ENCODE measurements around the gene NAIP.
"Not testable (repeated sequence)": the region's sequence is repeated elsewhere in the genome, so short reads cannot be mapped to it uniquely, and the experiment has no call there.

NAIP gene

DNA sequence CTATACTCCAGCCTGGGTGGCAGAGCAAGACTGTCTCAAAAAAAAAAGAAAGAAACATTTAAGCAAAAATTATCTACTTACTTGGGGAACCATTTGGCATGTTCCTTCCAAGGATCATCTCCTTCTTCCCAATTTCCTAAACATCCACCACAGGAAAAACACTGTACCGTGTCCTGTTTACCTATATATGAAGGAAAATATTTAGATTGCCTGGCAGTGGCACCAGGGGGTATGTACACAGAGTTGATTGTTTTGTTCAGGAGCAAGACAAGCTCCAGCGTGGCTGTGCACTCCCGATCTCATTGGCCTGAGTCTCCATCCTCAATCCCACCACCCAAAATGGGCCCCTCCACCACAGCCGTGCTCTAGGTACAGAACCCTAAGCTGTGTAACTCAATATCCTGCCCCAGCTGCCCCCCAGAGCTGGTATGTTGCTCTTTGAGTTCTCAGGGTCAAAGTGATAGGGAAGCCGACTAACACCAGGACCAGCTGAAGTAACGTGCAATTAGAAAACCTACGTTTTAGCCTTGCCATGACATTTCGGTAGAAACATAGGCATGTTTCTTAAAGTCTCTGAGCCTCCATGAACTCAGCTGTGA is 13.8 kb downstream of the NAIP start:
- TF ChIP-seq, protein P1, sequence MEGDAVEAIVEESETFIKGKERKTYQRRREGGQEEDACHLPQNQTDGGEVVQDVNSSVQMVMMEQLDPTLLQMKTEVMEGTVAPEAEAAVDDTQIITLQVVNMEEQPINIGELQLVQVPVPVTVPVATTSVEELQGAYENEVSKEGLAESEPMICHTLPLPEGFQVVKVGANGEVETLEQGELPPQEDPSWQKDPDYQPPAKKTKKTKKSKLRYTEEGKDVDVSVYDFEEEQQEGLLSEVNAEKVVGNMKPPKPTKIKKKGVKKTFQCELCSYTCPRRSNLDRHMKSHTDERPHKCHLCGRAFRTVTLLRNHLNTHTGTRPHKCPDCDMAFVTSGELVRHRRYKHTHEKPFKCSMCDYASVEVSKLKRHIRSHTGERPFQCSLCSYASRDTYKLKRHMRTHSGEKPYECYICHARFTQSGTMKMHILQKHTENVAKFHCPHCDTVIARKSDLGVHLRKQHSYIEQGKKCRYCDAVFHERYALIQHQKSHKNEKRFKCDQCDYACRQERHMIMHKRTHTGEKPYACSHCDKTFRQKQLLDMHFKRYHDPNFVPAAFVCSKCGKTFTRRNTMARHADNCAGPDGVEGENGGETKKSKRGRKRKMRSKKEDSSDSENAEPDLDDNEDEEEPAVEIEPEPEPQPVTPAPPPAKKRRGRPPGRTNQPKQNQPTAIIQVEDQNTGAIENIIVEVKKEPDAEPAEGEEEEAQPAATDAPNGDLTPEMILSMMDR (IDR thresholded peaks at IDR 0.05) = no peak
- TF ChIP-seq ZFX (IDR thresholded peaks at IDR 0.05; ENCODE audit: borderline replicate concordance) = no peak
- no peak overlapping the region for H3K27ac ChIP-seq

DNA sequence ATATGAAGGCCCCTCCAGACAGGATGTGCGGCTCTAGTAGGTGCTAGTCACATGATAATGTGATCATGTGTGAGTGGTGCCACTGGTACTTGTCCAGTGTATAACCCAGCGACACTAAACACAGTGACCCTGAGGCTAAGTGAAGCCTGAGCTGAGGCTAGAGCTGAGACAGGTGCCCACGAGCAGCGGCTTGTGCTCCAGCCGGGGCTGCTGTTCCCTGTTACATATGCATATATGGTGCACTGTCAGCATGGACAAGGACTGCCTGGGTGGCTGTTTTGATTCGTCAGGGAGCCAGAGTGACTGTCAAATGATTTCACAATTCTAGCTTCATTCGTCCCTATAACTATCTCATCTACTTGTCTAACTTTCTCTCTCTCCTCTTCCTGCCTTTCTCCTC is 18.2 kb downstream of the NAIP start:
- H3K27ac ChIP-seq = not testable (repeated sequence)

DNA sequence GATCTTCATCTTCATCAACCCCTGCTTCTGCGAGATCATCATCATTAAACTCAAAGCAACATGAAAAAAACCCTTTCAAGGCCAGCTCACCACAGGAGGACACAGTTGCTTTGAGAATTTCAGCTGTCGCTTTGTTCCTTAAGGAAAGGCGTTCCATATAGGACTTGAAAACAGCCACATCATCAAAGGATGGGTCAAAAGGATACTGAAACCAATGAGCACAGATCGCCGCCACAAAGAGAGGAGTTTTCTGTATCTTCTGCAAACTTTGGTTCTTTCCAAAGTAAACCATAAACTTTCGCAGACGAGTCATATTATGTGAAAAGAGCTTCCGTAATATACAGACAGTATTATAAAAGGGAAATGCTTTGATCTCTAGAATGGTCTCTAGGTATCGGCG is 40.3 kb downstream of the NAIP start:
- not testable (repeated sequence) for H3K27ac ChIP-seq

DNA sequence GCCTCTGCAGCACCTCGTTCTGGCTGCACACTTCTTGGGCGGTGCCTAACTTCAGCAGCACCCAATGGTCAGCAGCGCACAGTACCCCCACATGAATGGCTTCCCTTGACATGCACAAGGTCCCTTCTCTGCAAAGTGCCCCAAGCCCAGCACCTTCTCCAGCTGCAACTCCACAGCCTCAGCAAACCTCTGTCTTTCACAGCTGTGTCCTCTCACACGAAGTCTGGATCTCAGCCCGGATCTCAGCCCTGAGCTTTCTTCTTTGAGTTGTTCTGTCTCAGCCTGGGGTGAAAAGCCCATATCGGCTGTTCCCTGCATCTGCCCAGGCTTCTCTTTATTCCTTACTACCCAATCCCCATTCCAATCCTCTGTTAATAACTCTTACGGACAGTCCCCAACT is 57.9 kb downstream of the NAIP start:
- not testable (repeated sequence) for H3K27ac ChIP-seq

DNA sequence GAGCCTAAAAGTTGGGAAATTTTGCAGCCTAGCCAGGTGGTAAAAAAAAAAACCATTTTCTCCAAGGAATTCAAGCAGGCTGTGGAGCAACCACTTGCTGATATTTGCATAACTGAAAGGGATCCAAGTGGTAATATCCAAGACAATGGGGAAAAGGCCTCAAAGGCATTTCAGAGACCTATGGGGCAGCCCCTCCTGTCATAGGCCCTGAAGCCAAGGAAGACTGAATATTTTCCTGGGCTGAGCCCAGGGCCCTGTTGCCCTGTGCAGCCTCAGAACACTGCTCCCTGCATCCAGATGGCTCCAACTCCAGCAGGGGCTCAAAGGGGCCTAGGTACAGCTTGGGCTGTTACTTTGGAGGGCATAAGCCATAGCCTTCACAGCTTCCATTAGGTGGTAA is 60.6 kb downstream of the NAIP start:
- not testable (repeated sequence) for H3K27ac ChIP-seq

DNA sequence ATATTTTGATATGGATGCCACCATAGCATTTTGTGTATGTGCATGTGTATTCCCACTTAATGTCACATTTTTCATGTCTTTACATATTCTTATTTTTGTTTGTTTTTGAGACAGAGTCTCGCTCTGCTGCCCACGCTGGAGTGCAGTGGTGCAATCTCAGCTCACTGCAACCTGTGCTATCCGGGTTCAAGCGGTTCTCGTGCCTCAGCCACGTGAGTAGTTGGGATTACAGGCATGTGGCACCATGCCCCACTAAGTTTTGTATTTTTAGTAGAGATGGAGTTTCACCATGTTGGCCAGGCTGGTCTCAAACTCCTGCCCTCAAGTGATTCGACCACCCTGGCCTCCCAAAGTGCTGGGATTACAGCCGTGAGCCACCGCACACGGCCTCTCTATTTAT is 72.1 kb downstream of the NAIP start:
- H3K27ac ChIP-seq = not testable (repeated sequence)

DNA sequence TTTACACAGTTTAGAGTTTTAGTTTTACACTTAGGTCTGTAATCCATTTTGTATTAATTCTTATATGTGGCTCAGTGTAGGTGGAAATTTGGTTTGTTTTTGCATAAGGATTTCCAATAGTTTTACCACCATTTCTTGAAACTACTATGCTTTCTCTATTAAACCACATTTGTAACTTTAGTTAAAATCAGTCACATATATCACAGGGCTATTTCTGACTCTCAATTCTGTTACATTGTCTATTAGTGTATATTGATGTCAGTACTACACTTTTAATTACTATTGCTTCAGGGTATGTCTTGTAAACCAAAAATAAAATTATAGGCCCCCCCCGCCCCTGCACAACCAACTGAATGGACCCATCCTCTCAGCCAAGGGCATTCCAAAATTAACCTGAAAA is 92.6 kb downstream of the NAIP start:
- not testable (repeated sequence) for H3K27ac ChIP-seq

DNA sequence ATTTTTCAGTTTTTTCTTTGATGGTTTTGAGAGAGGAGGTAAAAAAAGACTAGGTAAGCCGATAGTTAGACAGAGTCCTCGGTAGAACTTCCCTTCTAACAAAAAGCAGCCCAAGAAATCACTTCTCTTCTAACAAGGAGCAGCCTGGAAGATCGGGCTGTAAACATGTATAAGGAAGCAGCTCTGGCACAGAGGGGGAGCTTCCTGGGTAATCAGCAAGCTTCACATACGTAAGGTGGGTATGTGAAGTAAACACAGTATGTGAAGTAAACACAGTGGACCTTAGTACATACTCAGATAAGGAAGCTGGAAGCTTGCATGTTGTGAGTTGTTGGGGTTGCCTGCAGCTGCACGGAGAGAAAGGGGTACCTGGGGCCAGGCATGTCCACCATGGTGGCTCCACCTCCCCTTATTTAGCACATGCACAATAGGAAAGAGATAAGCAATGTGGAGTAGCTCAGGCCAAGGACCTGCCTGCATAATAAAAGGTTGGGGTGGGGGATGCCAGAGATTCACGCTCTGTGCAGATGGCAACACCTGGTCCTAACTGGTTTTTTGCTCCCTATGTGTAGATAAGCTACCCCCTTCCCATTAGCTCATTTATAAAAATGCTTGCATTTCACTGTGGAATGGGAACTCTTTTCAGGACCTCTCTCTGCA is 93.3 kb downstream of the NAIP start:
- not testable (repeated sequence) for H3K27ac ChIP-seq

DNA sequence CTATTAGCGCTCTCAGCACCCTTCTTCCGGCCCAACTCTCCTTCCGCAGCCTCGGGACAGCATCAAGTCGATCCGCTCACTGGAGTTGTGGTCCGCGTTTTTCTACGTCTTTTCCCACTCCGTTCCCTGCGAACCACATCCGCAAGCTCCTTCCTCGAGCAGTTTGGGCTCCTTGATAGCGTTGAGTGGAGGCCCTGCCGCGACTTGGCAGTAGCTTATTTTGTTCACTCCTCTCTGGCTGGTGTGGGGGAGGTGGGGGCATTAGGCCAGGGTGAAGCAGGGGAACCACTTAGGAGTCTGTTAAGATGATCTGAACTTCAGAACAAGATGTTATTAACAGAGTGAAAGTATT is 100.0 kb downstream of the NAIP start:
- not testable (repeated sequence) for H3K27ac ChIP-seq

All from 22Rv1 (cell line).